Activated CD8-positive, alpha-beta memory T cell treated with anti-CD3 and anti-CD28 coated beads for 48 hours (primary cell): ENCODE measurements around the gene CYP2C19.
"Not testable (repeated sequence)": the region's sequence is repeated elsewhere in the genome, so short reads cannot be mapped to it uniquely, and the experiment has no call there.

ENCODE experiments used
- DNase-seq, 3 experiments: peaks; one replicate each; pipeline ENCODE4 v3.0.0-alpha.2; 2020; ENCODE audit warnings: low read depth in 2 of 3, low spot score in 2 of 3

Gene CYP2C19

DNA sequence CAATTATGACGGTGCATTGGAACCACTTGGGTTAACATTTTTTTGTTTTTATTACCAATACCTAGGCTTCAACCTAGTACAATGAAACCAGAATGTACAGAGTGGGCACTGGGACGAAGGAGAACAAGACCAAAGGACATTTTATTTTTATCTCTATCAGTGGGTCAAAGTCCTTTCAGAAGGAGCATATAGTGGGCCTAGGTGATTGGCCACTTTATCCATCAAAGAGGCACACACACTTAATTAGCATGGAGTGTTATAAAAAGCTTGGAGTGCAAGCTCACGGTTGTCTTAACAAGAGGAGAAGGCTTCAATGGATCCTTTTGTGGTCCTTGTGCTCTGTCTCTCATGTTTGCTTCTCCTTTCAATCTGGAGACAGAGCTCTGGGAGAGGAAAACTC is at the start of gene CYP2C19:
TSS of gene CYP2C19 (plus strand) at position 289 of the 400 bp plus-strand sequence. CDS start at position 314, 25 bp downstream.
- no peak for DNase-seq

DNA sequence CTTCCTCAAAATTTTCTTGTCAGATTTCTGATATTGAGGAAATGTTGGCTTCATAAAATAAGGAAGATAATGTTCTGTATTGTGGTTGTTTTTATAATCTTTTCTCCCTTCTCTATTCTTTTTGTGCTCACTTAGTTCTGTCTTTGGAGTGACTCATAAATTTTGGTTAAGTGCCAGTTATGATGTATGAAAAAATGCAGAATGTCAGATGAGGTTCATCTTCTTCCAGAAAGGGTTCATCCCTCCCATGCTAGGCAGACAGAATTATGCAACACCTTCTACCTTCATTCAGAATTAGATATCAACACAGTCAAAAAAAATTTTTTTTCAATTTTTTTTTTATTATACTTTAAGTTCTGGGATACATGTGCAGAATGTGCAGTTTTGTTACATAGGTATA is 36.6 kb upstream of the CYP2C19 start:
- DNase-seq = no peak

DNA sequence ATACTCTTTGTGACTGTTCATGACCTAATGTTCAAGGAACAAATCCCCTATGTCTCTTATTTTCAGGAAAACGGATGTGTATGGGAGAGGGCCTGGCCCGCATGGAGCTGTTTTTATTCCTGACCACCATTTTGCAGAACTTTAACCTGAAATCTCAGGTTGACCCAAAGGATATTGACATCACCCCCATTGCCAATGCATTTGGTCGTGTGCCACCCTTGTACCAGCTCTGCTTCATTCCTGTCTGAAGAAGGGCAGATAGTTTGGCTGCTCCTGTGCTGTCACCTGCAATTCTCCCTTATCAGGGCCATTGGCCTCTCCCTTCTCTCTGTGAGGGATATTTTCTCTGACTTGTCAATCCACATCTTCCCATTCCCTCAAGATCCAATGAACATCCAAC is 27.3 kb upstream of the CYP2C19 start:
- DNase-seq = no peak

GRCh38 chr10:94738588-94738987 is 23.9 kb upstream of the CYP2C19 start:
- no peak for DNase-seq

- no peak for DNase-seq
Observed at GRCh38 chr10:94747137-94747536, 15.3 kb upstream of the CYP2C19 start.

DNA sequence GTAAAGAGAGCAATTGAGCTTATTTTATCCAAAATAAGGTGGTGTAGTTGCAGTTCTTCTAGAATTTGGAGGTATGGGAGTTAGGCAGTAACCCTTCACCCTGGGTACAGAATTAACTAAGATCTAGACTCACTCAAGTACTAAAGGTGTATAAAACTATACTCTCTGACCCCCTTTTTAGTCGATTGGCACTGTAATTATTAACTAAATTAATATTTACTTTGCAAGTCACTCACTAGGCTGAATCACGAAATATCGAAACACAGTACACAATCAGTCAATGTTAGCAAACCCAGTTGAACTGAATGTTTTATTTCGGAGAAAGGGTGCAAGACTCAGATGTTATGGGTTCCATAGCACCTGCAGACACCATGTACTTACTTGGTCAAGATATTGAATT is 14.6 kb upstream of the CYP2C19 start:
- no peak for DNase-seq

- no peak for DNase-seq
Observed at GRCh38 chr10:94757916-94758315, 4.6 kb upstream of the CYP2C19 start.

DNA sequence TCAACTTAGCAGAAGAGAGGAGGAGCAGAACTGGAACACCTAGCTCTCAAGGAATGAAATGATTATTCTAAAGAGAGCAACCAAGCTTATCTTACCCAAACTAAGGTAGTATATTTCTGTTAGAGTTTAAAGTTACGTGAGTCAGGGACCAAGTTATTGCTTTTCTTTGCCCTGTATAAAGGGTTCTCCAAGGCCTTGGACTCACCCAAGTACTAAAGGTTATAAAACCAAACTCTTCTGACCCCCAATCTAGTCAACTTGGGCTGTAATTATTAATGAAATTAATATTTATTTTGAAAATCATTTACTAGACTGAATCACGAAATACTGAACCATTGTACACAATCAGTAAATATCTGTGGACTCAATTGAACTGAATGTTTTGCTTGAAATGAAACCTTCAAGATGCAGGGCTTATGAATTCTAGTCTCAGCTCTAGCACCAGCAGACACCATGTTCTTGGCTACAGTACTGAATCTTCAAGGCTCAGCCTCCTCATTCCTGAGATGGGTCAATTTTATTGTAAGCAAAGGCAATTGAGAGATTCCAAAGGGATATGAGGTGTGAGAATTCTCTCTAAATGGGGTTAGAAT is 1.8 kb upstream of the CYP2C19 start:
- DNase-seq = no peak

- not testable (repeated sequence) for DNase-seq
Observed at GRCh38 chr10:94775425-94775824, 12.9 kb downstream of the CYP2C19 start.

DNA sequence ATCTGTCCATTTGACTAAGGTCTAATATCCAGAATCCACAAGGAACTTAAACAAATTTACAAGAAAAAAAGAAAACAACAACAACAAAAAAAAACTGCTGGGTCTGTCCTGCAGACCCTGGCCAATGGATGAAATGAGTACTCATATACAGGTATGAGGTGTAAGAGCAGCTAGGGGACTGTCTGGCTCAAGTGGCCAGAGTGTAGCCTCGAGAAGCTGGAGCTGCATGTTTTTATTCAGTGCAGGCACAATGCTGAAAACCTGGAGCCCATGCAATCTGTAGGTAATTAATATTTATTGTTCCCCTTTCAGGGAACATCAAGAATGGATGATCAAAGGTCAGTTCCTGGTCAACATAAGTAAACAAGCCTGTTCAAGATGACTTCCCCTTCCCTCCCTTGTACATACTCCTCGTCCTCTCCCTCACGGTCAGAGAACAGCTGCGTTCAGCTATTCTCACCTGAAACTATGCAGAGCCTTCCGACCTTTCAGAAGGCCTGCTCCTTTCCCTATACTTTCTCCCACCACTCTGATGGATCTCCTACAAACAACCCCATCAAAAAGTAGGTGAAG is 15.5 kb downstream of the CYP2C19 start:
- DNase-seq = no peak

DNA sequence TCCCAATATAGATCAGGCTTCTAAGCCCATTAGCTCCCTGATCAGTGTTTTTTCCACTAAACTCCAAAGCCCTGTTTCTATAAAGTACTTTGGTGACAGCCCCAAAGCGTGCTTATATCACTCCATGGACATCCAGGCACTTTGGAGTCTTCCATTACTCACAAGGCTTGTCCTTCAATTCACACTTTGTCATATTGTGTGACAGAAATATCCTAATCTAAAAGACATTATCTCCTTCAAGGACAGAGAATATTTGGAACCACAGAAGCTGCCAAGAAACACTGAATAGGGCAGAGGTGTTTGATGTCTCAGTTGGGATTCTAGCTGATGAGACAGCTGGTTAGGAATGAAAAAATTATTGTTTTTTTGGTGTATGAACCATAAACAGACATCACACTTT is 18.4 kb downstream of the CYP2C19 start:
- no peak for DNase-seq

GRCh38 chr10:94784256-94784655 is 21.8 kb downstream of the CYP2C19 start:
- DNase-seq = no peak

GRCh38 chr10:94785211-94785610 is 22.7 kb downstream of the CYP2C19 start:
- no peak for DNase-seq

- not testable (repeated sequence) for DNase-seq
Observed at GRCh38 chr10:94800551-94800950, 38.1 kb downstream of the CYP2C19 start.

- DNase-seq = no peak
Observed at GRCh38 chr10:94803307-94803706, 40.8 kb downstream of the CYP2C19 start.

DNA sequence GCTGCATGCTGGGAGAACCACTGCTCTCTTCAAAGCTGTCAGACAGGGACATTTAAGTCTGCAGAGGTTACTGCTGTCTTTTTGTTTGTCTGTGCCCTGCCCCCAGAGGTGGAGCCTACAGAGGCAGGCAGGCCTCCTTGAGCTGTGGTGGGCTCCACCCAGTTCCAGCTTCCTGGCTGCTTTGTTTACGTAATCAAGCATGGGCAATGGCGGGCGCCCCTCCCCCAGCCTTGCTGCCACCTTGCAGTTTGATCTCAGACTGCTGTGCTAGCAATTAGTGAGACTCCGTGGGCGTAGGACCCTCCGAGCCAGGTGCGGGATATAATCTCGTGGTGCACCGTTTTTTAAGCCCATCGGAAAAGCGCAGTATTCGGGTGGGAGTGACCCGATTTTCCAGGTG is 67.5 kb downstream of the CYP2C19 start:
- not testable (repeated sequence) for DNase-seq

GRCh38 chr10:94846204-94846603 is 83.7 kb downstream of the CYP2C19 start:
- DNase-seq = no peak

- DNase-seq = no peak
Observed at GRCh38 chr10:94850766-94851165, 88.3 kb downstream of the CYP2C19 start.

DNA sequence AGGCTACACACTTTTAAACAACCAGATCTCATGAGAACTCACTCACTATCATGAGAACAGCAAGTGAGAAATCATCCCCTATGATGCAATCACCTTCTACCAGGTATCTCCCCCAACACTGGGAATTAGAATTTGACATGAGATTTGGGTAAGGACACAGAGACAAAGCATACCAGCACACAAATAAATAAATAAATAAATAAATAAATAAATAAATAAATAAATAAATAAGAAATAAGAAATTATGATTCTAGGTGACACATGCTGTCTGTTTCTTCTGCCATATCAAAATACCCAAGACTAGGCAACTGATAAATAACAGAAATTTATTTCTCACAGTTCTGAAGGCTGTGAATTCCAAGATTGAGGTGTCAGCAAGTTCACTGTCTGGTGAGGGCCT is 88.8 kb downstream of the CYP2C19 start:
- DNase-seq = no peak

- no peak for DNase-seq
Observed at GRCh38 chr10:94852438-94852837, 90.0 kb downstream of the CYP2C19 start.

DNA sequence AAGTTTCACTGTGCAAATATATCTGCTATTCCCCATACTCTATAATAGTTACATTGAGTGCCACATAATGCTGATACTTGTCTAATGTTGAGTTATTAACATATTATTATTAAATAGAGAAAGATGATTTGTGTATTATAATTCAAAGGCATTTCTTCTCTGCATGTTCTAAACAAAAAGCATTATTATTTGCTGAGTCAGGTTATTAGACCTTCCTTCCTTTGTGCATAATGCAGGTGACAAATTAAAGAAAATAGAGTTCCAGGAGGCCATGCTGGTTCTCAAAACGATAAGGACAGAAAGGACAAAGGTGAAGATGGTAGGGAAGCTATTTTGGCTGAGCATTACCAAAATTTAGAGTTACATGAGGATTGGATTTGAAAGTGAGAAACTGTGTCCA is 90.6 kb downstream of the CYP2C19 start:
- DNase-seq = no peak

DNA sequence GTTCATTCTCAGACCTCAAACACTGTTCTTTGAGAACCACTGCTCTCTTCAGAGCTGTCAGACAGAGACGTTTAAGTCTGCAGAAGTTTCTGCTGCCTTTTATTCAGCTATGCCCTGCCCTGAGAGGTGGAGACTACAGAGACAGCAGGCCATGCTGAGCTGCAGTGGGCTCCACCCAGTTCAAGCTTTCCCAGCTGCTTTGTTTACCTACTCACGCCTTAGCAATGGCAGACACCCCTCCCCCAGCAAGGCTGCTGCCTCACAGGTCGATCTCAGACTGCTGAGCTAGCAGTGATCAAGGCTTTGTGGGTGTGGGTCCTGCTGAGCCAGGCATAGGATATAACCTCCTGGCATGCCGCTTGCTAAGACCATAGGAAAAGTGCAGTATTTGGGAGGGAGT is 95.5 kb downstream of the CYP2C19 start:
- DNase-seq = no peak

DNA sequence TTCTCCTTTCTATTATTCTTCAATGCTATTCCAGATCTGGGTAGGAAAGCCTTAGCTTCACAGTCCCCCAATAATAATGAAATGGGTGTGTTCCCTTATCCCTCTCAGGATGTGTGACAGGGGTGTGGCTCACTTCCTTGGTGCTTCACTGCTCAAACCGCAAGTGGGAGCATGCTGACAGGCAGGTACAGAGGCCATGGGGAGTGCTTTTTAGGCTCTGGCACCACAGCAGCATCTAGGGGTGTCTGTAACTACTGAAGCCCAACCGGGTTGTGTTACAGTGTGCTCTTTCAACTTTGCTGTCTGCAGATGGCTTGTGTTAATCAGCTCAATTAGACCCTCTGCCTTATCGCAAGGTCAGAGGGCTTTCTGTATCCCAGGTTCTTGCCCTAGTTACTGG is 96.6 kb downstream of the CYP2C19 start:
- DNase-seq = no peak
